HT1080 (cell line): ENCODE data around the gene RPS6KB2. TPM values are rescaled to one million over a fixed set of nuclear protein-coding genes. Genes with fewer than 3 reads are reported as not detected.

Experiments
- DNase-seq: peaks from one replicate; pipeline ENCODE4 v3.0.0-alpha.2; 2015; ENCODE audit warnings: low read depth
- polyA plus RNA-seq, 2 experiments: library from polyadenylated mRNA; depleted of rRNA; stranded (reverse); fragments of >200 nt; gene quantifications; 2 replicates each; pipeline ENCODE4 v1.2.3, GENCODE V29; 2015
- total RNA-seq: library from RNA; depleted of rRNA; stranded (reverse); fragments of >200 nt; shearing (Covaris generic); gene quantifications from 2 replicates; pipeline ENCODE4 v1.2.3, GENCODE V29; 2014; rRNA removed

The RPS6KB2 gene
- total RNA-seq = 49.0 and 52.7 TPM in 2 replicates
- polyA plus RNA-seq (2015; cell fraction: cytosol; rRNA removed) = 41.7 and 43.3 TPM in 2 replicates
- polyA plus RNA-seq (2015; cell fraction: nucleus; rRNA removed) = 63.6 and 66.1 TPM in 2 replicates

DNA sequence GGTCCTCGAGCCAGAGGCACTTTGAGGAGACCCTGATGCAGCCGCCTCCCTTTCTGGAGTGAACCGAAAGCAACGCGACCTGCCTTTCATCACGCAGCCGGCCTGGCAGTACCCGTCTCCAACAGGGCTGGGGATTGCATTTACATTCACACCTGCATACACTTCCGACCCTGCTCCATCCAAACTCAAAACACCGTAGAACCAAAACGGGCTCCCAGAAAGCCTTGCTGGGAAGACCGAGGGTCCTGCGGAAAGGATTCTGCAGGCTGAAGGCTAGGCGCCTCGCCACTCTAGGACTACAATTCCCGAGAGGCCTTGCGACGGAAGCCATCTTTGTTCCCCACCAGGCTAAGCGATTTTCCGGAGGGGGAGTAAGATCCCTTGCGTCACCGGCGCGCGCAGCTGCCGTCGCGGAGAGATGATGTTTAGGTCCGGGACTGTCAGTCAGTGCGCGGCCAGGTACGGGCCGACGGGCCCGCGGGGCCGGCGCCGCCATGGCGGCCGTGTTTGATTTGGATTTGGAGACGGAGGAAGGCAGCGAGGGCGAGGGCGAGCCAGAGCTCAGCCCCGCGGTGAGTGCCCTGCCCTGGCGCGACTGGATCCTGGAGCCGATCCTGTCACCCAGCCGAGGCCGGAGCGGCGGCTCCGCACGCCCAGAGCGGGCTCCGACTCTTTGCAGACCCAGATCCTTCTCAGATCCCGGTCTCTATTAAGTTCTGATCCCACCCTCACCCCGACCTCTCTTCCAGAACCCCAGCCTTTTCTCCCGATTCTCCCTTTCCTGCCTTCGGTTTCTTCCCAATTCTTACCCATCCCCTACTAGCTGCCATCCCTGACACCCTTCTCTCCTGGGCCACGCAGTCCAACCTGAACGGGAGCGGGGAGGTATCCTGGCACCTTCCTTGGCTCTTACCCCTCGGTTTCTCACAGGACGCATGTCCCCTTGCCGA is at the start of gene RPS6KB2:
RPS6KB2 (plus strand) TSS at position 443 of the 950 bp plus-strand sequence; CDS start at position 495, 52 bp downstream.
- peak; percentile 96 for DNase-seq

DNA sequence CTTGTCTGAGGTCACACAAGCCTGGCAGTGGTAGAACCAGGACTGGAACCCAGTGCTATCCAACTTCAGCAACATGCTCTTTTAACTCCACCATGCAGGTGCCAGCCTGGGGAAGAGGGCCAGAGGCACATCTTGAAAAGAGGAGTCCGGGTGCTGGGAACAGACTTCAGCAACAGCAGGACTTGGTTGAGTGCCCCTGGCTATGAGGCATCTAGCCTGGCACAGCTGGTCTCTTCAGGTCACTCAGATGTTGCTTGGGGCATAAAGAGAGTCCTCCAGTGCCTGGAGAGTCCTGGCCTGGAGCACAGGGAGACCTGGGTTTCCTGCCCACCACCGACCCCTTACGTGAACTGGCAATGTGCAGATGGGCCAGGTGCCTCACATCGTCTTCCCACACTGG is 49.8 kb upstream of the RPS6KB2 start:
- DNase-seq = no peak

- peak; percentile 54 for DNase-seq
Measured at GRCh38 chr11:67379061-67380058, 48.9 kb upstream of the RPS6KB2 start.

DNA sequence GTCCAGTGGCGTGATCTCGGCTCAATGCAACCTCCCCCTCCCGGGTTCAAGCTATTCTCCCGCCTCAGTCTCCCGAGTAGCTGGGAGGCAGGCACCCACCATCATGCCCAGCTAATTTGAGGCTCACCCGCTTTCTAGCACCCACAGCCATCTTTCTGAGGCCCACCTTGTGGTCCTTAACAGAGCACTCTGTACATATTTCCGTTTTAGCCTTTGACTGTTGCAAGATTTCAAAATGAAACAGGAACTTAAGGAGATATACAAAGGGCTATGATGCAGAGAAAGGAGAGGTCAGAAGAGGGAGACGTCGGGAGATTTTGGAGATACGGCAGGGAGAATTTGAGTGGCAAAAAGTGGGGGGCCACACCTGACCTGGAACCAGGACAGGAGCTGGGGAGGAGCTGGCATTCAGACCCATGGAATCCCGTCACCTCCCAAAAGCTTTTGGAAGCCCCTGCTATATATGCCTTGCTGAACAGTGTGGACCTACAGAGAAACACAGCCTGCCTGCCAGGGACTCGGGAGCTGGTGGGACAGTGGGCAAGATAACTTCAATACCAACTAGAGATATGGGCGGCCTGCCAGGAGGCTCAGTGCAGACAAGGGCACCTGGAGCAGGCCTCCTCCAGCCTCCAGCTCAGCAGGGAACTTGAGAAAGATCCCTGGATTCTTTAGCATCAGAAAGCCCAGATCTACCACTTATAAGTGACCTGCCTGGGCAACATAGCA is 46.9 kb upstream of the RPS6KB2 start:
- DNase-seq = no peak

- DNase-seq = peak; percentile 70
Measured at GRCh38 chr11:67382276-67383136, 45.8 kb upstream of the RPS6KB2 start.

- peak; percentile 71 for DNase-seq
Measured at GRCh38 chr11:67384851-67385366, 43.4 kb upstream of the RPS6KB2 start.

DNA sequence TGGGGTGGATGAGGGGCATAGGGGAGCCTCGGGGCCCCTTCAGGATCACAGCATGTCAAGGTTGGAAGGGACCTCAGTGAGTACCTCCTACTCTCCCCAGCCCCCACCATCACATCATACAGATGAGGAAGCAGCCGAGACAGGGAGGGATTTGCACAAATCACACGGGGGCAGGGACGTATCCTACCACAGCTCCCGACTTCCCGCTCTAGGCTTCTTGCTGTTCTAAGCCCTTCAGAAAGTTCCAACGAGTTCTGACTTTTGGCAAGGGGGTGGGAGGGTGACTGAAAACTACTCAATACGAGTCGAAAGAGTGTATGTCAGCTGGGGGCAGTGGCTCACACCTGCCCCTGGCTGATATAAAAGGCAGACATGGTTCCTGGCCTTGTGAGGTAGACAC is 41.2 kb upstream of the RPS6KB2 start:
- DNase-seq = no peak

- no peak for DNase-seq
Measured at GRCh38 chr11:67387518-67387917, 40.8 kb upstream of the RPS6KB2 start.

GRCh38 chr11:67389477-67389876 is 38.8 kb upstream of the RPS6KB2 start:
- DNase-seq = no peak

GRCh38 chr11:67390947-67391303 is 37.4 kb upstream of the RPS6KB2 start:
- no peak for DNase-seq

DNA sequence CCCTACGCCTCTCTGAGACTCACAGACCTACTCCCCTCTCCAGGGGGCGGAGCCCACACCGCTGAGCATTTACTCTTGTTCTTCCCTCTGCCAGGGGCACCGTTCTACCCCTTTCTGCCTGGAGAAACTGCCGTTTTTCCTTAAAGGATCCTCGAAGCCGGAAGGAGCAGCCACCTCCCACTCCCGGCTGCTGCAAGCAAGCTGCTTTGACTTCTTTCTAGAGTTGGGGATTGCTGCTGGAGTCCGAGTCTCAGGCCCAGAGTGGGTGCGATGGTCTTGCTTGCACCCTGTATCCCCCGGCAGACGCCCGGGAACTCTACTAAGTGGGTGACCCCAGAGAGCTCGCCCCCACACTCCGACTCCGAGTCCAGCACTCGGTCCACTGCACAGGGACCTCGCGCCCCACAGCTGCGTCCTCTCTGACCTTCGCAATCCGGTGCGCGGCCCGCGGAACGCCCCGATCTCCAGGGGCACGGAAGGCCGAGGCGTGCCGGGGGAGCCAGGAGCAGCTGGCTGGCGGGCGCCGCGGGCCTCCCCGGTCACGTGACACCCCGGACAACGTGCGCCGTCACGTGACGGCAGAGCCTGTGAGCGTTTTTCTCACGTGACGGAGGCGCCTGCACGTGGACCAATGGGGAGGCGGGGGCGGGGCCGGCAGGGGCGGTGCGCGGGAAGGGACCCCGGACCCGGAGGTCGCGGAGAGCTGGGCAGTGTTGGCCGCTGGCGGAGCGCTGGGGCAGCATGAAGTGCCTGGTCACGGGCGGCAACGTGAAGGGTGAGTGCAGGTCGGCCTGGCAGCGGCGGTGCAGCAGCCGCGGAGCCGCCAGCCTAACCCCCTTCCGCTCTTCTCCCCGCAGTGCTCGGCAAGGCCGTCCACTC is 36.8 kb upstream of the RPS6KB2 start, which contains the start of gene RAD9A:
RAD9A (plus strand) TSS at position 683 of the 879 bp plus-strand sequence; CDS start at position 742, 59 bp downstream.
- peak; percentile 85 for DNase-seq

DNA sequence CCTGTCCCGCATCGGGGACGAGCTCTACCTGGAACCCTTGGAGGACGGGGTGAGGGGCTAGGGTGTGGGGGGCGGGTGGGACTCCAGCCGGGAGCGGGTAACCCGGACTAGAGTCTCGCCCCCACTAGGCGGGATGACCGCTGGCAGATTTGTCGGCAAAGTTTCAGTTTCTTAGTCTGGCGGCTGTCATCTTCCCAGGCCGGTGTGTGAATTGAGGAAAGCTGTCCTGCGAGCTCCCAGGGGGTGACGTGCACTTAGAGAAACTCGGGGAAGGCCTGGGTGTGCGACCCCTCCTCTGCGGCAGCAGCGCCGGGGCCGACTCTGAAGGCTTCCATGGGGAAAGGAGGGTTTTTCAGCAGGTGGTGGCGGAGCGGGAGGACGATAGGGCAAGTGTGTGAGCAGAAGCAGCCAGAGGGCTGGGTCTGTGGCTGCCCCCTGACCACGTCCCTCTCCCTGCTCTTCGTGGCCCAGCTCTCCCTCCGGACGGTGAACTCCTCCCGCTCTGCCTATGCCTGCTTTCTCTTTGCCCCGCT is 36.0 kb upstream of the RPS6KB2 start:
- no peak for DNase-seq

DNA sequence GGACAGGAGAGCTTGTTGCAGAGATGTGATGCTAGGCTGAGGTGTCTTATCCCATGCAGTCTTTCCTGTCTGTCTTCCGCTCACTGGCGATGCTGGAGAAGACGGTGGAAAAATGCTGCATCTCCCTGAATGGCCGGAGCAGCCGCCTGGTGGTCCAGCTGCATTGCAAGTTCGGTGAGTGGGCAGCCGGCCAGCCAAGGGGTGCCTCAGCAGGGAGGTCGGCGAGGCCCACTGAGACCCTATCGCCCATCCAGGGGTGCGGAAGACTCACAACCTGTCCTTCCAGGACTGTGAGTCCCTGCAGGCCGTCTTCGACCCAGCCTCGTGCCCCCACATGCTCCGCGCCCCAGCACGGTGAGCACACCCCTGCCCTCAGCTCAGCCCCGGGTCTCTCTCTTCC is 34.9 kb upstream of the RPS6KB2 start:
- DNase-seq = no peak

DNA sequence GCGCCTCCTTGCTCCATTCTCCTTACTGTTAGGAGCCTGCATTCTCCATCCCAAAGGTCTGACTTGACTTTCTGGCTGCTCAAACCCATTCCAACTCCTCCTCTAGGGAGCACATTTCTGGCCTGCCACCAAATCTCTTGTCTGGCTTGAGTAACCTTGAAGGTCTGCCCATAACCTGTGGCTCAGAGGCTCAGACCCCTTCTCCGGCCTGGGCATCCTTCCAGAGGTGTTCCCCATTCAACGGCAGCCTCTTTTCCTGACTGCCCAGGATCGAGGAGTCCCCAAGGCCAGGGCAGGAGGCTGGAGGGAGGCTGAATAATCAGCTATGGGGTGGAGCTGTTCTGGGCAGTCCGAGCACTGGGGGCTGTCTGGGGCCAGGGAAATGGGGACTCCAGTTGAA is 34.3 kb upstream of the RPS6KB2 start:
- no peak for DNase-seq

DNA sequence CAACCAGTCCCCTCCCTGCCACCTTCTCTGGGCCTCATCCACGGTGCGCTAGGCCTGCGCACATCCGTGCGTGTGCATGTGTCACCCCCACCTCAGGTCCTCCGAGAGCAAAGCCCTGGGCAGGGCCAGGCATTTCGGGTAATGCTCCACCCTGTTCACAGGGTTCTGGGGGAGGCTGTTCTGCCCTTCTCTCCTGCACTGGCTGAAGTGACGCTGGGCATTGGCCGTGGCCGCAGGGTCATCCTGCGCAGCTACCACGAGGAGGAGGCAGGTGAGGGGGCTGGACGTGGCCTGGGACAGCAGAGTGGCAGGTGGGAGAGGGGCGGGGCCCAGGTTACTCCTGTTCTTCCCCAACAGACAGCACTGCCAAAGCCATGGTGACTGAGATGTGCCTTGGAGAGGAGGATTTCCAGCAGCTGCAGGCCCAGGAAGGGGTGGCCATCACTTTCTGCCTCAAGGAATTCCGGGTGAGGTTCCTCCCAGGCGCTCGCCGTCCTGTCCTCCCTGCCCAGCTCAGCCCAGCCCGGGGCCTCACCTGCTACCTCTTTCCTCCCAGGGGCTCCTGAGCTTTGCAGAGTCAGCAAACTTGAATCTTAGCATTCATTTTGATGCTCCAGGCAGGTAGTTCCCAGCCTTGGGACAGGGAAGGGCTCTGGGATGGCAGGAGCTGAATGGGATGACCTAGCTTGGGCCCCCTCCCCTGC is 32.6 kb upstream of the RPS6KB2 start:
- DNase-seq = no peak

DNA sequence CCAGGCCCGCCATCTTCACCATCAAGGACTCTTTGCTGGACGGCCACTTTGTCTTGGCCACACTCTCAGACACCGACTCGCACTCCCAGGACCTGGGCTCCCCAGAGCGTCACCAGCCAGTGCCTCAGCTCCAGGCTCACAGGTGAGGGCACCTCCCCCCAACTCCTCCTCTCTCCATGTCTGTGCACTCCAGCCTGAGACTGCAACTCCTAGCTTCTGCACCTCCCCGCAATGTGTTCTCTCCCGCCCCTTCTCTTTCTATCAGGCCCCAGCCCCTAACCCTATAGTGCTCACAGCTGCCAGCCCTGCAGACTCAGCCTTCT is 32.1 kb upstream of the RPS6KB2 start:
- DNase-seq = no peak

DNA sequence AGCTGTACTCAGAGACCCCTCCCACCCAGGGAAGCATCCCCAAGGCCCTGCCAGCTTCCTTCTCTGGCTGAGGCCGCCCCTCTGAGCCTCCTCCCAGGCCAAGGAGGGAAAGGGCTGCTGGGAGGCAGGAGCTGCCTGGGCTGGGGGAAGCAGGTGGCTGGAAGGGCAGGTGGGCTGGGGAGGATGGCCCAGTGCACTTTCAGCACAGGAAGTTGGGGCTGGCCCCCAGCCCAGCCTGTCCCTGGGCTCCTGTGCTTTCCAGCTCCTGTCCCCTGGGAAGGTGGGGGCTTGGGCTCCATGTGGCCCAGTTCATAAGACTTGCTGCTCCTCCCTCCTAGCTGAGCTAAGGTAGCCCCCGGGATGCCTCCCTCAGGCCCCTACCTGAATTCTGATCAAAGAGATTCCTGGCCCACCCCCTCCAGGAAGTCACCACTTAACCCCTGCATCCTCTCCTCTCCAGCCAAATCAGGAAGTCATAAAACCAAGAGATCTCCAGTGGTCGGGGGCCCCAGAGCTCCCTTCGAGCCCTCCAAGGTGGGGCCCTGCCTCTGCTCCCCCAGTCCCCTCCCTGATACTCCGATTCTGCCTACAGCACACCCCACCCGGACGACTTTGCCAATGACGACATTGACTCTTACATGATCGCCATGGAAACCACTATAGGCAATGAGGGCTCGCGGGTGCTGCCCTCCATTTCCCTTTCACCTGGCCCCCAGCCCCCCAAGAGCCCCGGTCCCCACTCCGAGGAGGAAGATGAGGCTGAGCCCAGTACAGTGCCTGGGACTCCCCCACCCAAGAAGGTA is 31.5 kb upstream of the RPS6KB2 start:
- no peak for DNase-seq
